Activated CD8-positive, alpha-beta memory T cell treated with anti-CD3 and anti-CD28 coated beads for 1 hour (primary cell): Measurements from ENCODE around the gene C1orf198.

ENCODE experiments used
- DNase-seq, 2 donors: peaks; one replicate each; pipeline ENCODE4 v3.0.0-alpha.2; 2020; ENCODE audit warnings: low read depth in 1 of 2; ENCODE audit errors: extremely low read depth in 1 of 2

Gene C1orf198

GRCh38 chr1:230814949-230815692 is 53.2 kb downstream of the C1orf198 start:
- no peak for DNase-seq

DNA sequence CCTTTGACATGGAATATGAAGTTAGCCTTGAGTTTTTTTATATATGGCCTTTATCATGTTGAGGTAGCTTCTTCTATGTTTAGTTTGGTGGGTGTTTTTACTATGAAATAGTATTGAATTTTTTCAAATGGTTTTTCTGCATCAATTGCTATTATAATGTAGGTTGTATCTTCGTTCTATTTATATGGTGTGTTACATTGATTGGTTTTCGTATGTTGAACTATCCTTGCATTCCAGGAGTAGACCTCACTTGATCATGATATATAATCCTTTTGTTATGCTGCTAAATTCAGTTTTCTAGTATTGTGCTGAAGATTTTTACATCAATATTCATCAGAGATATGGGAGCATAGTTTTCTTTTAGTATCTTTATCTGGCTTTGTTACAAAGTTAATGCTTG is 55.8 kb downstream of the C1orf198 start:
- no peak for DNase-seq

DNA sequence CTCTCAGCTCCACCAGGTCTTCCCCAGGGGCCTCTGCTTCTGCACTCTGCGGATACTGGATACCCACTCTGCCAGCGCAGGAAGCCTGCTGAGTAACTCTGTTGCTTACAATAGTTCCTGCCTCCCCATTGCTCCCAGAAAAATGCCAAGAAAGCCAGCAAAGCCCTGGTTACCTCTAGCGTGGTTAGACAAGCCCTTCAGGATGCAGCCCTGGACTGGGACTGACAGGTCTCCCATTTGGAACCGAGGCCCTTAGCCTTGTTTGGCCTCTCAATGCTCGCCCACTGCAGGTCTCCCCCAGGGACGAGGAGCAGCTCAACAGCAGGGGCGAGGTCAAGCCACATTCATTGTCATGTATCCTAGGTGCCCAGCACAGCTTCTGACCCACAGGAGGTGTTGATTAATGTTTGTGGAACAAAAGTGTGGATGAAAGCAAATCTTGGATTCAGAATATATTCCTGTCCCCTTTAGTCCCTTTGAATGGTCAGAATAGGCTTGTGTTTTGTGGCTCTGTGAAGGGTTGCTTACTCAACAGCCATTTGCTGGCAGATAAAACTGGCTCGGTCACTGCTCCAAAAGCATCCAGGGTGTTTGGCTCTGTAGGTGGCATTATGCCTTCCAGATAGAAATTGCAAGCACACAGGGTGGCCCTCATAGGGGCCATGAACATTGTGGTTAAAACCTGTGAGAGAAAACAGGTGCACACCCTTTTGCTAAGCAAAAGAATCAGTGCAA is 58.9 kb downstream of the C1orf198 start:
- DNase-seq, result no peak

- no peak for DNase-seq
Observed at GRCh38 chr1:230808281-230808872, 59.9 kb downstream of the C1orf198 start.

GRCh38 chr1:230807561-230808280 is 60.6 kb downstream of the C1orf198 start:
- no peak for DNase-seq

GRCh38 chr1:230807029-230807428 is 61.3 kb downstream of the C1orf198 start:
- DNase-seq, result no peak

DNA sequence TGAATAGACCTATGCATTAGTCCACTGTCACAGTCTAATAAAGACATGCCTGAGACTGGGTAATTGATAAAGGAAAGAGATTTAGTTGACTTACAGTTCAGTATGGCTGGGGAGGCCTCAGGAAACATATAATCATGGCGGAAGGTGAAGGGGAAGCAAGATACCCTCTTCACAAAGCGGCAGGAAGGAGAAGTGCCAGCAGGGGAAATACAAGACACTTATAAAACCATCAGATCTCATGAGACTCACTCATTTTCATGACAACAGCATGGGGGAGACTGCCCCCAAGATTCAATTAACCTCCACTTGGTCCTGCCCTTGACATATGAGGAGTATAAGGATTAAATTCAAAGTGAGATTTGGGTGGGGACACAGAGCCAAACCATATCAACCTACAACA is 61.8 kb downstream of the C1orf198 start:
- no peak for DNase-seq

GRCh38 chr1:230804396-230804795 is 63.9 kb downstream of the C1orf198 start:
- no peak for DNase-seq

DNA sequence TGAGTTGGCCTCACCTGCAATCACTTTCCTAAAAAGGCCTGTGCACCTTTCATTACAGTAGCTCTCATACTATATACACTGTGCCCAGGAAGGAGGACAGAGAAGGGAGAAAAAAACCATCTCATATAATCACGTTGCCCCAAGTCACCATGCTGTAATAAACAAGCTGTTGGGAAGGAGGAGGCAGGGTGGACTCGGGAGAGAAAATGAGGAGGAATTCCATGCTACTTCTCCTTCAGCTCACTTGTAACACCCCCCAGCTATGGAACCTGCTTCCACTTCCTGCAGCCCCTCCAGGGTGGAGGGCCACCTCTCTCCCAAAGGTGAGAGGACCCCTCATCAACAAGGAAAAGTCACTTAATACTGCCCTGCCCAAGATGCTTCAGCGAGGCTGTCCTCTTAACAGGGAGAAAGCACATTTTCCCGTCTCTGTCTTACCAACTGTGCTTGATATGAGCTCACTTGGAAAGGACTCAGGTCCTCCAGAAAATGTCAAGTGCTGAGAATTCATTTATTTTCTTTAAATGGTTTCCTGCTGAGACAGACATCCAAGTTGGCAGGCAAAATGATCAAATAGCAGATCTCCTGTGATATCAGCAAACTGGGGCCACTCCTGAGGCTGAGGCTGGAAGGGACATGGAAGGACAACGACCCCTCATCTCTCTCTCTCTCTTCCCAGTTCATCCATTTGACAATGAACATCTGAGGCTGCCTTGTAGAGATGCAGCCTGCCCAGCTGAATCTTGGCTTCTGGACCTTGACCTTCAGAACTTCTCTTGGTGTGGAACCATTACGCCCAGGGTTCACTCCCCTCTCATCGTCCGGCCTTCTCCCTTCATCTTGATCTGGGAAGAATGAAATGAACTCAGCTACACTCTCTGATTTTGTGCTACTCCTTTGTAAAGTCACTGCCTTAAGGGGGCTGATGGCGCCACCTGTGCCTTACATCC is 67.2 kb downstream of the C1orf198 start:
- no peak for DNase-seq

DNA sequence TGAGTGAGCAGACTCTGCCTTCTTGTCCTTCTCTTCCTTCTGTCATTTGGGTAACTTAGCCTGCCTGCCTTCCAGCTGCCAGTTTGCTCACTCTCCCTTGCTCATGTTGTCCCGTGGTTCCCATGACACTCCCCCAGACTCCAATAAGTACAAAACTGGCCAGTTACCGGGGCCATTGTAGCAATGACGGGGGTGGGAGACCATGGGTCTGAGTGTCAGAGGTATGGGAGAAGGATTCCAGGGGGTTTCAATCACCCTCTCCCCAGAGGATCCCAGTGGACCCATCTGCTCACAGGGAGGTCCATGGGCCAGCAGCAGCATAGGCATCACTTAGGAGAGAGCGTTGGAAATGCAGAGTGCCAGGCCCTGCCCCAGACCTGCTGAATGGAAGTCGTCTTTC is 69.8 kb downstream of the C1orf198 start:
- no peak for DNase-seq

GRCh38 chr1:230797942-230798365 is 70.4 kb downstream of the C1orf198 start:
- no peak for DNase-seq

DNA sequence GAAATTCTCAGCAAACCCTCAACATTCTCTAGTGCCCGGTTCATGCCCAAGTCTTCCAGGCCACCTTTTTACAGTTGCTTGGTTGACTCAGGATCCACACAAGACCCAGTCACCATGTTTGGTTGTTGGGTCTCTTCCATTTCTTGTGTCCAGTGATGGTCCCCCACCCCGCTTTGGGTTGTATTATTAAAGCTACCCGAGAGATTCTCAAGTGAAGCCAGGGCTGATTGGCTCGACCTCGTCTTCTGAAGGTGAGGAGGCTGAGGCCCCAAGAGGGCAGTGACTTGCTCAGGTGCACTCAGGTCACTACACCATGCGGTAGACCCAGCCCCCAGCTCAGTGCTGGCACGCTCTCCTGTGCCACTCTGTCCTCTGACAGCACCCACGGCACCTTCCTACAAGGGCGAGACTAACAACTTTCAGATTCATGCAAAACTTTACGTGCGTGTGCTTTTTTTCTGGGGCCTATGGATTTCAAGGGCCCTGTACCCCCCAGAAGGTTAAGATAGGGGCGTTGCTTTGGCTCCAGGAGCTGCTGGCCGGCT is 70.9 kb downstream of the C1orf198 start:
- DNase-seq, result no peak

- no peak for DNase-seq
Observed at GRCh38 chr1:230796626-230797025, 71.7 kb downstream of the C1orf198 start.

GRCh38 chr1:230794871-230795605 is 73.3 kb downstream of the C1orf198 start:
- DNase-seq, result no peak

DNA sequence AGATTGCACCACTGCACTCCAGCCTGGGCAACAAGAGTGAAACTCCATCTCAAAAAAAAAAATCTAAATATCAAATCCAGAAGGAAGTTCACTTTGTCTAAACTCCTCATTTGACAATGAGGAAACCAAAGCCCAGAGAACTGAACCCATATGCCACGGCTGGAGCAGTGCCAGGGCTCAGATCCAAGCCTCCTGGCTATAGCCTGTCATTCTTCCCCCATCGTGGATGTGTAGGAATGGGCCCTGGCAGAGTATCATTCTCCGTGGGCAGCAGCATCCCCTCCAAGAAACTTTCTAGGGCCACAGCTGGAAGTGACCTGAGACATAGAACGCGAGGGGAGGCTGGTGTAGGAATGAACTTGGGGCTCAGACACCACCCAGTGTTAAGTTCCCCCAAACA is 73.9 kb downstream of the C1orf198 start:
- no peak for DNase-seq

- no peak for DNase-seq
Observed at GRCh38 chr1:230793463-230793745, 74.9 kb downstream of the C1orf198 start.

DNA sequence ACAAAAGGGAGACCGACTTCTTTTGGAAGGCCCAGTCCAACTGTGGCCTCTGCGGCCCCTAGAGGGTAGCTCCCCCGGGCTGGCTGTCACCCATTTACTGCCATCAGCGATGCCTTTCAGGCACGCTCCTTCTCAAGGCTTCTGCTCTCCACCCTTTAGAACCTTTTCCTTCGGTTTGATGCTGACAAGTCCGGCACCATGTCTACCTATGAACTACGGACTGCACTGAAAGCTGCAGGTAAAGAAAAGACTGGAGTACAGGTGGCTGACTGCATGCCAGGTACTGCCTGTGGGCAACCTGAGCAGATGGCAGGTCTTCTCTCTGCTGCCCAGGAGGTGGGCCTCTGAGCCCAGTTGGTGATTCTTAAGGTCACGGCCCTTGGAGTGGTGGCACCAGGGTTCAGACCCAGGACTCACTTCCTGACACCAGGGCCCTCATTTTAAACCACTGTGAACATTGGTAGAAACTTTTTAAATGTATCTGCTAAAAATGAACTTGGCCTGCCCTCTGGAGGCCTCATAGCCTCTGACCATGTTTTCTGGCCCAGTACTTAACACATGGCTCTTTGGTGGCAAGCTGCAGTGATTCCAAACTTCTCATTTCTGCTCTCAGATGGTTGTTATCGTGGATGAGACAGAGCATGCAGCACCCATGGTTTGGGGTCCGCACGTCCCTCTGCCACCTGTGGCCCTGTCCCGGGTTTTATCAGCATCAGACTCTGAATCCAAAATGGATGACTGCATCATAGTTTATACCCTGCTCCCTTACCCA is 75.4 kb downstream of the C1orf198 start:
- no peak for DNase-seq

DNA sequence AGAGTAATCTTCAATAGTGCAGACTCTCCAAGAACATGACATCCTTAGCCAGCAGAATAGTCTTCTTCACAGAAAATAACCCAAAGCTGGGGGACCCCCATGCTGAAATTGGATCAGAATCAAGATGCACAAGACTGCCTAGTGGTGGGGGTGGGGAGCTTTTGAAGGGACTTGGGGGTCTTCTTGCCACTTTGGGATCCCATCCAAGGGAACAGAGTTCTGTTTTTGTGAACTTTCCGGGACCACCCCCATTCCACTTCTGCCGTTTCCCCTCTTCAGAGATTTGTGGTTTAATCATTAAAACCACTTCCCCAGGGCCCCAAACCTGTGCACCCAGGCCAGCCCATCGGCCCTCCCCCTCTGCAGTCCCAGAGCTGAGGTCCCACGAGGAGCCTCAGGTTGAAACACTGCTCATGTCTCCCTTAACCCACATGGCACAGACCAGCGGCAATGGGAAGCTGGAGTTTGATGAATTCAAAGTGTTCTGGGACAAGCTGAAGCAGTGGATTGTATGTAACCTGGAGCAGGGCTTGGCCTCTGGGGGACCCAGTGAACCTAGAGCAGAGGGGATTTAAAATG is 76.2 kb downstream of the C1orf198 start:
- no peak for DNase-seq
